ENCODE data around the gene MAD1L1.

The MAD1L1 gene

GRCh38 chr7:2151801-2152612, 80.7 kb downstream of the MAD1L1 start:
- DNase-seq: no peak

DNA sequence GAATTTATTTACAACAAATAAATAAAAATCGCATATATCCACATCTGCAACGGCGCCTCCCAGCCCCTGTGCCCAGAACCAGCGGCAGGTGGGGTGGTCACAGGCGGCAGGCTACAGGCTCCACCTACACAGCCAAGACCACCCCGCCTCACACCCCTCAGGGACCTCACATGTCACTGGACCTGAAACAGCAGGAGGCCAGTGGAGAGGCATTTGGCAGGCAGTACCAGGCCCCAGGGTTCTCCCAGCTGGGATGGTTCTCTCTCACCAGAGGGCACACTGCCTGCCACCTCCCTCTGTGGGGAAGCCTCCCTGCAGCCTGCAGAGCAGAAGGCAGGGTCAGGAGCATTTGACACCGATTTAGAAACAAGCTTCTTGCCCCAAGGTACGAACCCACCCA, 81.5 kb downstream of the MAD1L1 start:
- no peak for DNase-seq

DNA sequence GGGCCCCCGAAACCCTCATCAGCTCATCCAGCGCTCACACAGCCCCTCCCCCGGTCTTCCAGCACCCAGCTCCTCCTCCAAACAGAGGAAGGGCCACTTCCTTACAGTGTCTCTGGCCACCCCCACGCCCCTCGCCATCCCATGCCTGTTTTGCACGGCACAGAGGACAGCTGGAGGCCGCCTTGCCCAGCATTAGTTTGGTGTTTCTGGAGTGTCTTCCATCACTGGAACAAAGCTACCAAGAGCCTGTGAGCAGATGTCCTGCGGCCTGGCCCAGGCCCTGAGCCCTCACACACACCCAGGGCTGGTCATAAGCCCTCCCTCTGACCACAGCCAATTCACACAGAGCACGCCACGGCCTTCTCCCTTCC, 82.3 kb downstream of the MAD1L1 start:
- DNase-seq: no peak

DNA sequence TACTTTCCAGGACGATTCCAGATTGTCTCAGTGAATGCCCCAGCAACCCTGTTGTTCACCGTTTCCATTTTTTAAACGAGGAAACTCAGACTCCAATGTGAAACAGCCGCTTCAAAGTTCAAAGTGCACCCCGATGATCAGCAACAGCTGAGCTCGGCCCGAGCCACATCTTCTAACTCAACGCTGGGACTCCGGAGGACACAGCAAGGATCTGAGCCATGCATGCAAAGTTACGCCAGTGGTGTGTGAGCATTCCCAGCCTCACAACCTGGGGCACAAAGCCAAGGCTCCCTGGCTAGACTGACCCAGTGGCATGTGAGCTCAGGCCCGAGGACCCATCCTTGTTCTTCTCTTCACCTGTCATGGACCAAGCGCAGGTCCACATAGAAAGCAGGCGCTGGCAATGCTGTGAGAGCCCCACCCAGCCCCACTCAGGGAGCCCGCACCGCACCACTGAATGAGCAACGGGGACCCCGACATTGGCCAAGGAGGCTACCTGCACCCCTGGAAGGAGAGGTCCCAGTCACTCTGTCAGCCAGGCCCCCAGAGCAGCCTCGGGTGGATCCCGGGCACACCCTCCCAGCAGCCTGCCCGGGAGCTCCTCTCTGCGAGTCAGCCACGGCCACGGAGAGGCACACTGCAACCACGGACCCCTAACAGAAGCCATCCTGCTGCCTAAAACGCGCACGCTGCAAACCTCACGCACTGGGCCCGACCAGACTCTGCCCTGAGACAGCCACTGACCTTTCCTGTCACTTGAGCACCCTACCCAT, 82.9 kb downstream of the MAD1L1 start:
- DNase-seq: no peak

DNA sequence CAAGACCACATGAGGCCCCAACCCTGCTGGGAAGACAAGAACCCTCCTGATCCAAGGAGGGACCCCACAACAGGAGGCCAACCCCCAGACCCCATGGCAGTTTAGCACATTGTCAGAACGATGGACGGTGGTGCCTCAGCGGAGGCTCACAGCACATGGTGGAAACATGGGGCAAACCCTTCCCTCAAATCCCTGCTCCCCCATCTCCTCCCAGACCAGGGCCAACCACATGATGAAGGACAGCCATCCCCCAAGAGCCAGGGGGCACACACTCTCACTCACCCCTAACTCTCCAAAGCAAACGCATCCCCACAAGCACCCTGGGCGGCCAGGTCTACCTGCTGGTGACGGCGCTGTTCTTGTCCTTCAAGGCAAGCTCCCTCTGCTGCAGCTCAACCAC, 83.9 kb downstream of the MAD1L1 start:
- DNase-seq: no peak

DNA sequence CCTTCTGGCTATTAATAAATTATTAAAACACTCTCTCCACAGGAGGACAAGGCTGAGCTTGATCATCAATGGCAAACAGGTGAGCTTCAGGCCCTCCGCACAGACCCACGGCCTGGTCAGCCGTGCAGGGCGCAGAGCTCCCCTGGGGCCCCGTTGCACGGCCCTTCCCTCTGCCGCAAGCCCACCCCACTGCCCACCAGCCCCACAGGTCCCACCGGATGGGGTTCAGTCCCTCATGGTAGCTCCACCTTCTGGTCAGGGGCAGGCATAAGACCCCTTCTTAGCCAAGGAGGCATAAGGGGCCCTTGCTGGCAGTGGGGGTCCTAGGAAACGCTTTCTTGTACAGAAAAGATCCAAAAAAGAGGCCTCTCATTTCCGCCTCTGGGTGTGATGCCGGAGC, 84.6 kb downstream of the MAD1L1 start:
- DNase-seq: no peak

DNA sequence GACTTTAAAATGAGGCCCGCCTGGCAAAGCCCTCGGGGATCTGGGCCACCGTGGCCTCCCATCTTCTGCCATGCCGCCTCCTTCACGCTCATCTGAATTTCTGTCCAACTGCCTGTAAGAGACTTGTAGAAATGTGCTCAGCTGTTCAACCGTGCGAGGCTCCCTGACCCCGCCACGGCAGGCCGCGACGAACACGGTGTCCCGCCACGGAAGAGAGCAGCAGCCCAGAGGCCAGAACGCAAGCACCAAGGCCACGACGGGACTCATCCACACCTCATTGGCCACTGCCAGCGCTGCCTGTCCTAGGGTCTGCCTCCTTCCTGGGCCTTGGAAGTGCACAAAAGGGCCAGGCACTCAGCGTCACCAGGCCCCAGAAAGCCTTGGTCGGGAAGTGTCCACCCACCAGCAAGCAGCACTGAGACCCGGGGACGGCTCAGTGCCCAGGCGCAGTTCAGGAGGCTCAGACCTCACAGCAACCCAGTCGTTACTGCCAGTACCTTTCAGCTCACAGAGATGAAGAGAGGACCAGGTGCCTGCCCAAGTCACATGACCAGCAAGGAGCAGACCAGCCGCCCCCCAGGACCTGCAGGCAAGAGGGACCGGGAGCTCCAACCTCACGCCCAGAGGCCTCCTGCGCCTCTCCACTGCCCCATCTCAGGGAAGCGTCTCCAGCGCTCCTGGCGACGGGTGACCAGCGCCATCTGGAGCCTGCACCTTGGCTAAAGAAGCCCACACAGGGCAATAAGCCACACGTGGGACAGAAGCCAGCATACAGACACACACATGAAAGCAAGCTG, 85.9 kb downstream of the MAD1L1 start:
- no peak for DNase-seq

DNA sequence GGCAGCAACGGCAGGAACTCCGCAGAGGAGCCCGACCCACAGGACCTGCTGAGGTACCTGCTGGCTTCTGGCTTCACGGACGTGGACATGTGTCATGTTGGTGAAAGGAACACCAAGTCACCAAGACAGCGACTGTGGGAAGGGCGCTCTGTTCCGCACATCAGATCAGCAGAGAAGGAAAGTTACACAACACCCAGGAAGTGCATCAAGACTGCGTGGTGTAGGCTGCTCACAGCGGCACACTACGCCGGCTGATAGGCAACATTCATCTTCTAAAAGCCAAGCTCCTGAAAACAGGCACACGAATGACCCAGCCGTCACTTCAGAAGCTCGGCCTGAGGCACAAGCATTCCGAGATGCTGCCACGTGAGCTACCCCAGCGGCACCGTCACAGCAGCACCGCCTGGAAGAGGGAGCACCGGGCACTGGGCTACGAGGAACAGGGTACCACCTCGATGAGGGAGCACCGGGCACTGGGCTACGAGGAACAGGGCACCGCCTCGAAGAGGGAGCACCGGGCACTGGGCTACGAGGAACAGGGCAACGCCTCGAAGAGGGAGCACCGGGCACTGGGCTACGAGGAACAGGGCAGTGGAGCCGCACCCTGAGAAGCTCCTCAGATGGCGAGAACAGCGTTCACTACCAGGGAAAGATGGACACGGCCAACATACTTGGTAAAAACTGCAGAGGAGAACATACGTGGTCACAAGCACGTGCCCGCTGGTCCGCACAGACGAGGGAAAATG, 86.7 kb downstream of the MAD1L1 start:
- no peak for DNase-seq

GRCh38 chr7:2144926-2145325, 87.8 kb downstream of the MAD1L1 start:
- no peak for DNase-seq

DNA sequence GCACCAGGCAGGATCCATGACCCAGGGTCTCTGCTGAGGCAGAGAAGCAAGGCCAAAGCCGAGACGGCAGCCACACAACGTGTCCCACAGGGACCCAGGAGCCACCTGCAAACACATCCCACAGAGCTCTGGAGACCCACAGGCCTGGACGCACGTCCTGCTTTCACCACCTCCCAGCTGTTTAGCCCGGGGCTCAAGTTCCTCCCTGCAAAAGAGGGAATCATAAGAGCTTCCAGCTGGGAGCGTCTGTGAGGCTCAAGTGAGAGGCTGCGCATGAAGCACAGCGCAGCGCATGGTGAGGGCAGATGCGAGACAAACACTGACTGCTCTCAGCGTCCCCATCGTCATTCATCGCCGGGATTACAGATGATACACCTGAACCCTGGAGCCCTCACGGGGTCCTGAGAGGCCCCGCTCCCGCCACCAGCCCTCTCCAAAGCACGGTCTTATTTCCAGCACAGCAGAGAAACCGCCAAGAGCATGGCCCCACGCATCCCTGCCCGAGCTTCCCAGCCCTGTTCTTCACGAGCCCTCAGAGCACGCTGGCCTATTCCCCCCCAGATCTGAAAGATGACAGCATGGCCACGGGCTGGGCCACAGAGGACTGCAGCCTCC, 88.7 kb downstream of the MAD1L1 start:
- DNase-seq: no peak

DNA sequence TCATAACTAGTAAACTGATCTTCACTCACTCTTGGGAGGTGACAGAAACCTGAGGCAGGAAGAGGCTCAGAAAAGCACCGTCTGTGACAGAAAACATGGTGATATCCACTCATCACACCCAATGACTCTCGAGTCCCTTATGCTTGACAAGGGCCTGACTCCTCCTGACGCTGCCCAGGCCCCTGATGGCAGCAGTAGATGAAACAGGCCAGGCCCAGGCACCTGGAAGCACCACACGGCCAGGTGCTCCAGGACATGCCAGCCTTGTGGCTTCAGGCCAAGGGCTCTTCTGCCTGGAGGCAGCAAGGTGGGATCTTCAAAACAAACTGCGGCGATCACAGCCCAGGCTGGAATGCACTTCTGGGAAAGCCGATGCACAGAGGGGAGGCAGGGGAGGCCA, 89.3 kb downstream of the MAD1L1 start:
- DNase-seq: no peak

DNA sequence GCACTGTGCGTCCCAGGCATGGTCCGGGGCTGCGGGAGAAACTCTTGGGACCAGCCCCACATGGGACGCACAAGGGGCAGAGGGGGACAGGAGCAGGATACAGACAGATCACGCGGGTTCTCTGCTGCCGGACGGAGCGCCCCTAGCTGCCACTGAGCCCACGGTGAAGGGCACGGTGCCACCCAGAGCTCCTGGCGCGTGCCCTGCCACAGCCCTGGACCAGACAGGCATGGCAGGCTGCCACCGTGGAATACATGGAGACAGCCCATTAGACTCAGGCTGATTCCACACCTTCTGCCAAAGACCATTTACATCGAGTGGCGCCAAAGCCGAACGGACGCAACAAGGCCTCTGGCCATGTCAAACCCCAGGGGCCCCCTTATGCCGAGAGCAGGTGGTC, 90.4 kb downstream of the MAD1L1 start:
- DNase-seq: no peak

DNA sequence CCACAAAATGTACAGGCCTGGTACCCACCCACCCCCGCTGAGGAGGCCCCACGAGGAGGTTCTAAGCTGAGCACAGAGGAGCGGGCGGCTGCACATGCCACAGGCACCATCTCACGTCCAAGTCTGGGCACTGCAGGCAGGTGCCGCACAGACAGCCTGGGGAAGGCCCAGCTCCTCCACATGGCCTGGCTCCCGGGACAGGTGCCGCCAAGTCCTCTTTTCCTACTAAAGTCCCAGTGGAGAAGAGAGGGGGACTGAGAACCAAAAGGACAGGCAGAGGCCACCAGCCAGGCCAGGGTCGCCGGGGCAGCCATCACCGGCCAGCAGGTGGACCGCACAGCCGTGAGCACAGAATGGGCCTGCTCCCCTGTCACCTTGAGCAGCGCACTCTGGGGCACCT, 91.1 kb downstream of the MAD1L1 start:
- DNase-seq: no peak

- DNase-seq: no peak
Measured at GRCh38 chr7:2141021-2141410, 91.7 kb downstream of the MAD1L1 start.

GRCh38 chr7:2140216-2141020, 92.3 kb downstream of the MAD1L1 start:
- no peak for DNase-seq

- DNase-seq: no peak
Measured at GRCh38 chr7:2139004-2139699, 93.6 kb downstream of the MAD1L1 start.

GRCh38 chr7:2138146-2138765, 94.5 kb downstream of the MAD1L1 start:
- DNase-seq: no peak

DNA sequence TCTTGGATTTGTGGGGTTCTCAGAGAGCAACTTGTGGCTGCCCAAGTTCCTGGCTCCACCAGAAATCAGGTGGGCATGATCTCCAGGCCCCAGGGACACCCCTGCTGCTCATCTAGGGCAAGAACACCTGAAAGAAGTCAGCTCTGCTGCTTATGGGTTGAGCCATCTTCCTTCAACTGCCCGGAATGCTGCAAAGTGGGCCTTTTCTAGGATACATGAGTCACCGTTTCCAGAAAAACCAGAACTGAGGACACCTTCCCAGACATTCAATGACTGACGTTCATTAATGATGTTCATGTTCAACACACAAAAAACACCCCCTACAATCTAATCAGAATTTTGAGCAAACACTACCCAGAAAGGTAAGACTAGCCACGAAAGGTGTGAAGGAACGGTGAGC, 98.0 kb downstream of the MAD1L1 start:
- DNase-seq: no peak

DNA sequence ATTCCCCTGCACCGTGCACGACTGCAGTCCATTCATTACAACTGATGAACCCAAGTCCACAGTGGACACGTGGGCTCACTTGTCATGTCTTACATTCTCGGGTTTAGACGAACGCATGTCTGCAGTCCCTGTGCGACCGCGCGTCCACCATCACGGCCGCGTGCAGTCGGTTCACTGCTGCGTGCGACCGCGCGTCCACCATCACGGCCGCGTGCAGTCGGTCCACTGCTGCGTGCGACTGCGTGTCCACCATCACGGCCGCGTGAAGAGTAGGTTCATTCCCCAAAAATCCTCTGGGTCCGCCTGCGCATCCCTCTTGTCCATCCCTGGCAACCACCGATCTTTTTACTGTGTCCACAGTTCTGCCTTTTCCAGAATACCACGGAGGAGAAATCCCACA, 100.5 kb downstream of the MAD1L1 start:
- no peak for DNase-seq

DNA sequence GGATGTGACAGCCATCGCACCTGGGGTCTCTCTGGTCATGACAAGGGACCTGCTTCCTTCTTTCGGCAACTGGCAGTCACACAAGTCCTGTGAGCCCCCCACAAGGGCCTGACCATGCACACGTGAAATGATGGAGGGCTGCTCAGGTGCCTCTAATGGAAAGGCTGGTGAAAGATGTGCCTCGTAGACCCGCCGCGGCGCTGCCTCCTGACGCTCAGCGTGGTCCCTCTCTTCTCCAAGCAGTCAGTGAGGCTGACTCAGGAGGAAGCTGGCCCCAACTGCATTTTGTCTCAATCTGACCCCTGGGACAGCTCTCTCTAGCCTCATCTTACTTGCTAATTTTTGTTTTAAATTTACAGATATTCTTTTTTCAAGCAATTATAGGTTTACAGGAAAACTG, 100.9 kb downstream of the MAD1L1 start:
- no peak for DNase-seq

DNA sequence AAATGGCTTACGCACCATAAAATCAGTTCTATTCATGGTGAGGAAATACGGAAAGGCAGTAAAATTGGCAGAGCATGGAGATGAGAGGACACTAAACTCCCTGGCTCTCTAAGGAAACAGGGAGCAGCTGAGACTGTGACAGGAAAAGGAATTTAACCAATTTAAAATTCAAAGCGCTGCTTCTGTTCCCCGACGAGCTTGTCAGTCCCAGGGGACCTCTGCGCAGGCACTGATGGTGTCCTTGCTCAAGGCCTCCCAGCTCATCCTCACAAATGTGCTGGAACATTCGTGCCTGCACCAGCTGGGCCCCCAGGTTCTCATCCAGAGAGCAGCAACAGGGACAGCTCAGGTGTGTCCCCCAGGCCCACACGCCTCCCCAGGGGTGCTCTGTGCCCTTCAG, 101.4 kb downstream of the MAD1L1 start:
- no peak for DNase-seq
